ENCODE measurements around the gene TNFRSF1A. TPM values are rescaled to one million over a fixed set of nuclear protein-coding genes. Genes with fewer than 3 reads are reported as not detected.

Gene TNFRSF1A
- total and polyA plus RNA-seq, 4 experiments from 2014 or later: 14.5 to 86.7 (median 58.6) TPM

DNA sequence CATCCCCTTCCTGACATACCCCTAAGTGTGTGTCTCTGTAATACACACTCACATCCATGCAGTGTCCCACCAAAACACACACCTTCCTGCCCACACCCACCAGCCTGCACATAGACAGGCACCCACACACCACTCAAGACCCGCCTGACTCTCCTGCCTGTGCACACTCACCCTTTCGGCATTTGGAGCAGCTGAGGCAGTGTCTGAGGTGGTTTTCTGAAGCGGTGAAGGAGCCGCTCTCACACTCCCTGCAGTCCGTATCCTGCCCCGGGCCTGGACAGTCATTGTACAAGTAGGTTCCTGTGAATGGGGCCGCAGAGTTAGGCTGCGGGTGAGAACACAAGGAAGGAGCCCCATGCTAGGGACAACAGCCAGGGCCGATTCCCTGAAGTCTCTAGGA lies 8.3 kb downstream of the TNFRSF1A start:
- Mint-ChIP-seq H3K9me3 (no peaks in the 10 kb centered on the region), H3K27me3 (no peaks in the 10 kb centered on the region), H3K4me3 (peak overlapping the region in 7 of 8 donors; percentile 24 to 75 (median 58)), H3K4me1 (peaks cover 7 to 38% (median 33%) of the 10 kb centered on the region in 4 donors), H3K36me3 (peaks cover 44 to 60% of the 10 kb centered on the region in 2 donors), H3K27ac (peak overlapping the region in 6 of 7 donors; percentile 85 to 91 (median 89))
- Histone ChIP-seq H3K27me3 (ENCODE audit: insufficient read depth, low read length) (no peaks in the 10 kb centered on the region), H3K9me3 (ENCODE audit: control insufficient read depth in 1 of 2, low read length in 2 of 2) (no peaks in the 10 kb centered on the region), H3K4me1 (ENCODE audit: insufficient read depth, low read length) (peaks cover 67% of the 10 kb centered on the region), H3K27ac (ENCODE audit: low read depth, low read length) (peak overlapping the region; percentile 5), H3K4me3 (ENCODE audit: low read length in 2 of 2) (no peak overlapping the region), H3K36me3 (ENCODE audit: insufficient read depth, low read length) (peaks cover 61% of the 10 kb centered on the region)
- ChIA-PET CTCF (ENCODE audit: partially characterized antibody) (interaction anchor here (3.0 to 9.5 kb wide), 8 partner anchors 11 to 205 kb away, joined by 17 to 268 read pairs (median 43); partner anchors contain the start of gene VAMP1), POLR2A (ENCODE audit: partially characterized antibody) (interaction anchor here (1.0 to 15.2 kb wide), 6 partner anchors 11 to 202 kb away, joined by 3 to 250 read pairs (median 23); partner anchors contain the start of gene TAPBPL)
- DNase-seq: no peak
- intact Hi-C loops (cut with micrococcal nuclease): no loop called here

DNA sequence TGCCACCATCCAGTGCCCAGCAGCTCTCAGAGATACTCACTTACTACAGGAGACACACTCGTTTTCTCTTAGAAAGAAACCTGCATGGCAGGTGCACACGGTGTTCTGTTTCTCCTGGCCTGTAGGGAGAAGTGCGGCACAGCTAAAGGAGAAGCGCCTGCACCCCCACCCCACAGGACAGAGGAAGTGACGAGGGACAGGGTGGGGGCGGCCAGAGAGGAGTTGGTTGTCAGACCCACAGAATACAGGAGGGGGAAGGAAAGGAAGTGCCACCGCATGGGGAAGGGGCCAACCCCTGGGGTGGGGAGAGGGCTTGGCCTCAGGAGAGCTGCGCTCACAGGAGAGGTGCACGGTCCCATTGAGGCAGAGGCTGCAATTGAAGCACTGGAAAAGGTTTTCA lies 8.8 kb downstream of the TNFRSF1A start:
- Histone ChIP-seq H3K4me1 (ENCODE audit: insufficient read depth, low read length) (peaks cover 61% of the 10 kb centered on the region), H3K36me3 (ENCODE audit: insufficient read depth, low read length) (peaks cover 66% of the 10 kb centered on the region), H3K27me3 (ENCODE audit: insufficient read depth, low read length) (no peaks in the 10 kb centered on the region), H3K27ac (ENCODE audit: low read depth, low read length) (peak overlapping the region; percentile 5), H3K9me3 (ENCODE audit: control insufficient read depth in 1 of 2, low read length in 2 of 2) (no peaks in the 10 kb centered on the region), H3K4me3 (ENCODE audit: low read length in 2 of 2) (no peak overlapping the region)
- Mint-ChIP-seq H3K9me3 (no peaks in the 10 kb centered on the region), H3K27ac (peak overlapping the region in 6 of 7 donors; percentile 38 to 92 (median 89)), H3K4me1 (peaks cover 7 to 38% (median 33%) of the 10 kb centered on the region in 4 donors), H3K4me3 (peak overlapping the region in 7 of 8 donors; percentile 13 to 78 (median 68)), H3K27me3 (no peaks in the 10 kb centered on the region), H3K36me3 (peaks cover 45 to 65% of the 10 kb centered on the region in 2 donors)
- no peak for DNase-seq
- intact Hi-C loops (cut with micrococcal nuclease): no loop called here
- POLR2A ChIA-PET (ENCODE audit: partially characterized antibody): interaction anchor here (0.7 to 5.7 kb wide), 5 partner anchors 8 to 202 kb away, joined by 3 to 80 read pairs (median 3); partner anchors contain the start of gene VAMP1
- CTCF ChIA-PET (ENCODE audit: partially characterized antibody): interaction anchor here (0.8 to 9.5 kb wide), 8 partner anchors 11 to 206 kb away, joined by 3 to 268 read pairs (median 3); no protein-coding TSS in a partner anchor

DNA sequence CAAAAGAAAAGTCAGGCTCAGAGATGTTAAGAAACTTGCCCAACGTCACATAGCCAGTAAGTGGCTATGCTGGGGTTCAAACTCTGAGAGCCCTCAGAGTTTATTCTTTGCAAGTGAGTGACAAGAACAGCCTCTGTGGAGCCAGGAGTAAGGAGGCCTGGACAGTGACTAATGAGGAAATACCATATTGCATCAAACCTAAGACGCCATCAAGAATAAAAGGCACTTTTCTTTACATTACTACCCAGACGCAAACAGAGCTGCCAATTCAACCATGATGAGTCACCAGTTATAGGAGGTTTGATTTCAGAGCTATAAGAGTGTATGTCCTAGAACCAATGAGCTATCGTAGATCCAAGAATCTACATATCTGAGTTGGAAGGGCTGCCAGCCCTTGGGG lies 9.4 kb downstream of the TNFRSF1A start:
- Mint-ChIP-seq H3K36me3 (peaks cover 45 to 66% of the 10 kb centered on the region in 2 donors), H3K27me3 (no peaks in the 10 kb centered on the region), H3K9me3 (no peaks in the 10 kb centered on the region), H3K4me3 (peak overlapping the region in 3 of 8 donors; percentile 56 to 78 (median 75)), H3K27ac (peak overlapping the region in 5 of 7 donors; percentile 85 to 92 (median 89)), H3K4me1 (peaks cover 7 to 38% (median 33%) of the 10 kb centered on the region in 4 donors)
- peak overlapping the region; percentile 10 for H3K27ac ChIP-seq (ENCODE audit: low read depth, low read length)
- intact Hi-C loops (cut with micrococcal nuclease): no loop called here
- no peaks in the 10 kb centered on the region for H3K9me3 ChIP-seq (ENCODE audit: control insufficient read depth in 1 of 2, low read length in 2 of 2)
- H3K36me3 ChIP-seq (ENCODE audit: insufficient read depth, low read length): peaks cover 72% of the 10 kb centered on the region
- ChIA-PET CTCF (ENCODE audit: partially characterized antibody) (interaction anchor here (0.8 to 9.5 kb wide), 9 partner anchors 10 to 207 kb away, joined by 3 to 268 read pairs (median 3); no protein-coding TSS in a partner anchor), POLR2A (ENCODE audit: partially characterized antibody) (interaction anchor here (0.7 to 5.7 kb wide), 5 partner anchors 8 to 203 kb away, joined by 3 to 80 read pairs (median 3); partner anchors contain the start of gene VAMP1)
- H3K27me3 ChIP-seq (ENCODE audit: insufficient read depth, low read length): no peaks in the 10 kb centered on the region
- no peak overlapping the region for H3K4me3 ChIP-seq (ENCODE audit: low read length in 2 of 2)
- no peak for DNase-seq
- H3K4me1 ChIP-seq (ENCODE audit: insufficient read depth, low read length): peaks cover 56% of the 10 kb centered on the region

- Histone ChIP-seq H3K4me3 (ENCODE audit: low read length in 2 of 2) (no peak overlapping the region), H3K27ac (ENCODE audit: low read depth, low read length) (no peak overlapping the region), H3K9me3 (ENCODE audit: control insufficient read depth in 1 of 2, low read length in 2 of 2) (no peaks in the 10 kb centered on the region), H3K4me1 (ENCODE audit: insufficient read depth, low read length) (peaks cover 43% of the 10 kb centered on the region), H3K27me3 (ENCODE audit: insufficient read depth, low read length) (no peaks in the 10 kb centered on the region), H3K36me3 (ENCODE audit: insufficient read depth, low read length) (peaks cover 72% of the 10 kb centered on the region)
- Mint-ChIP-seq H3K4me1 (peaks cover 15 to 38% (median 29%) of the 10 kb centered on the region in 4 donors), H3K4me3 (peak overlapping the region in 1 of 8 donors; percentile 35), H3K36me3 (peaks cover 45 to 77% of the 10 kb centered on the region in 2 donors), H3K27ac (peak overlapping the region; percentile 56 to 85 (median 78)), H3K27me3 (no peaks in the 10 kb centered on the region), H3K9me3 (no peaks in the 10 kb centered on the region)
- DNase-seq: no peak
- POLR2A ChIA-PET (ENCODE audit: partially characterized antibody): interaction anchor here (0.6 to 1.3 kb wide), 2 partner anchors 8 to 131 kb away, joined by 3 read pairs; no protein-coding TSS in a partner anchor
- CTCF ChIA-PET (ENCODE audit: partially characterized antibody): interaction anchor here (0.7 to 9.5 kb wide), 4 partner anchors 8 to 206 kb away, joined by 3 to 268 read pairs (median 6); no protein-coding TSS in a partner anchor
- intact Hi-C loops (cut with micrococcal nuclease): no loop called here
Observed at GRCh38 chr12:6330999-6331714, 10.7 kb downstream of the TNFRSF1A start.

- CTCF ChIA-PET (ENCODE audit: partially characterized antibody): interaction anchor here (0.6 to 9.5 kb wide), 4 partner anchors 37 to 207 kb away, joined by 3 to 268 read pairs (median 6); no protein-coding TSS in a partner anchor
- Mint-ChIP-seq H3K27me3 (no peaks in the 10 kb centered on the region), H3K27ac (peak overlapping the region in 3 of 7 donors; percentile 27 to 80 (median 32)), H3K36me3 (peaks cover 43 to 70% of the 10 kb centered on the region in 2 donors), H3K4me1 (peaks cover 21 to 34% (median 25%) of the 10 kb centered on the region in 4 donors), H3K4me3 (peak overlapping the region in 1 of 8 donors; percentile 10), H3K9me3 (no peaks in the 10 kb centered on the region)
- intact Hi-C loops (cut with micrococcal nuclease): no loop called here
- peaks cover 72% of the 10 kb centered on the region for H3K36me3 ChIP-seq (ENCODE audit: insufficient read depth, low read length)
- no peak overlapping the region for H3K27ac ChIP-seq (ENCODE audit: low read depth, low read length)
- H3K9me3 ChIP-seq (ENCODE audit: control insufficient read depth in 1 of 2, low read length in 2 of 2): no peaks in the 10 kb centered on the region
- H3K4me3 ChIP-seq (ENCODE audit: low read length in 2 of 2): no peak overlapping the region
- DNase-seq: no peak
- H3K4me1 ChIP-seq (ENCODE audit: insufficient read depth, low read length): peaks cover 36% of the 10 kb centered on the region
- POLR2A ChIA-PET (ENCODE audit: partially characterized antibody): interaction anchor here (1.0 to 1.3 kb wide), 2 partner anchors 9 to 14 kb away, joined by 3 to 4 read pairs; no protein-coding TSS in a partner anchor
- H3K27me3 ChIP-seq (ENCODE audit: insufficient read depth, low read length): no peaks in the 10 kb centered on the region
Observed at GRCh38 chr12:6330192-6330591, 11.7 kb downstream of the TNFRSF1A start.

GRCh38 chr12:6329703-6330064 lies 12.2 kb downstream of the TNFRSF1A start:
- H3K36me3 Mint-ChIP-seq: peaks cover 43 to 65% of the 10 kb centered on the region in 2 donors
- CTCF ChIA-PET (ENCODE audit: partially characterized antibody): interaction anchor here (0.6 to 9.5 kb wide), 5 partner anchors 15 to 208 kb away, joined by 3 to 268 read pairs (median 5); no protein-coding TSS in a partner anchor
- peaks cover 20 to 34% (median 28%) of the 10 kb centered on the region in 4 donors for H3K4me1 Mint-ChIP-seq
- peak overlapping the region in 2 of 7 donors; percentile 27 to 80 for H3K27ac Mint-ChIP-seq
- no peaks in the 10 kb centered on the region for H3K27me3 Mint-ChIP-seq
- peaks cover 36% of the 10 kb centered on the region for H3K4me1 ChIP-seq (ENCODE audit: insufficient read depth, low read length)
- POLR2A ChIA-PET (ENCODE audit: partially characterized antibody): interaction anchor here (1.0 to 1.3 kb wide), 2 partner anchors 9 to 15 kb away, joined by 3 to 4 read pairs; no protein-coding TSS in a partner anchor
- peaks cover 68% of the 10 kb centered on the region for H3K36me3 ChIP-seq (ENCODE audit: insufficient read depth, low read length)
- H3K9me3 ChIP-seq (ENCODE audit: control insufficient read depth in 1 of 2, low read length in 2 of 2): no peaks in the 10 kb centered on the region
- H3K27ac ChIP-seq (ENCODE audit: low read depth, low read length): no peak overlapping the region
- H3K27me3 ChIP-seq (ENCODE audit: insufficient read depth, low read length): no peaks in the 10 kb centered on the region
- intact Hi-C loops (cut with micrococcal nuclease): no loop called here
- no peak overlapping the region for H3K4me3 ChIP-seq (ENCODE audit: low read length in 2 of 2)
- DNase-seq: no peak
- H3K4me3 Mint-ChIP-seq: no peak overlapping the region
- H3K9me3 Mint-ChIP-seq: no peaks in the 10 kb centered on the region
